ENCODE results near the gene VEZT. TPM values are rescaled to one million over a fixed set of nuclear protein-coding genes. Genes with fewer than 3 reads are reported as not detected.

The VEZT gene
- polyA plus RNA-seq, 1 donor from 2014 or later, result 219 TPM

DNA sequence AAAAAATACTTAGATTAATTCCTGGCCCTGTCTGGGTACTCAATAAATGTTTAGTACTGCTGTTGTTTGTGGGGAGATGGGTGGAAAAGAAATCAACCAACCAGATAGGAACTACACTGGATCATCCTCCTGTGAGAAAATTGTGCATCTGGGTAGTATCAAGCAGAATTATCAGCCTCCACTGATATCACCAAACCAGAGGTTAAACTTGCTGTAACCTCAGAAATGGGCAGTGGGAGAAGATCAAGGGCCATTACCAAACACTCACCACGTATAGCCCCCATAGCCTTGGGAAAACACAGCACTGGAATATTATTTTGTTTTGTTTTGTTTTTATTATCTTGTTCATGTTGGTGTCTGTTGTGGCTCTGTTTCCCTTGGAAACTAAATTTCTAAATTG is 19.7 kb downstream of the VEZT start:
- H3K9me3 ChIP-seq (ENCODE audit: low read length), result no peaks in the 10 kb centered on the region
- TF ChIP-seq POLR2AphosphoS5 (IDR thresholded peaks at IDR 0.05) (no peak), MXI1 (conservative IDR thresholded peaks at IDR 0.05; ENCODE audit: poor library complexity, severe bottlenecking) (no peak), EP300 (conservative IDR thresholded peaks at IDR 0.05; ENCODE audit: poor library complexity, severe bottlenecking) (no peak), EZH2 (IDR thresholded peaks at IDR 0.05; ENCODE audit: borderline replicate concordance, insufficient read depth, low read length, poor library complexity, severe bottlenecking) (no peak), SMC3 (conservative IDR thresholded peaks at IDR 0.05; ENCODE audit: poor library complexity) (no peak), TAF1 (IDR thresholded peaks at IDR 0.05; ENCODE audit: low read depth) (no peak), RAD21 (conservative IDR thresholded peaks at IDR 0.05) (no peak)
- TF ChIP-seq, protein P1, sequence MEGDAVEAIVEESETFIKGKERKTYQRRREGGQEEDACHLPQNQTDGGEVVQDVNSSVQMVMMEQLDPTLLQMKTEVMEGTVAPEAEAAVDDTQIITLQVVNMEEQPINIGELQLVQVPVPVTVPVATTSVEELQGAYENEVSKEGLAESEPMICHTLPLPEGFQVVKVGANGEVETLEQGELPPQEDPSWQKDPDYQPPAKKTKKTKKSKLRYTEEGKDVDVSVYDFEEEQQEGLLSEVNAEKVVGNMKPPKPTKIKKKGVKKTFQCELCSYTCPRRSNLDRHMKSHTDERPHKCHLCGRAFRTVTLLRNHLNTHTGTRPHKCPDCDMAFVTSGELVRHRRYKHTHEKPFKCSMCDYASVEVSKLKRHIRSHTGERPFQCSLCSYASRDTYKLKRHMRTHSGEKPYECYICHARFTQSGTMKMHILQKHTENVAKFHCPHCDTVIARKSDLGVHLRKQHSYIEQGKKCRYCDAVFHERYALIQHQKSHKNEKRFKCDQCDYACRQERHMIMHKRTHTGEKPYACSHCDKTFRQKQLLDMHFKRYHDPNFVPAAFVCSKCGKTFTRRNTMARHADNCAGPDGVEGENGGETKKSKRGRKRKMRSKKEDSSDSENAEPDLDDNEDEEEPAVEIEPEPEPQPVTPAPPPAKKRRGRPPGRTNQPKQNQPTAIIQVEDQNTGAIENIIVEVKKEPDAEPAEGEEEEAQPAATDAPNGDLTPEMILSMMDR (IDR thresholded peaks at IDR 0.05; ENCODE audit: poor library complexity, severe bottlenecking), result no peak
- TF ChIP-seq, protein P2, sequence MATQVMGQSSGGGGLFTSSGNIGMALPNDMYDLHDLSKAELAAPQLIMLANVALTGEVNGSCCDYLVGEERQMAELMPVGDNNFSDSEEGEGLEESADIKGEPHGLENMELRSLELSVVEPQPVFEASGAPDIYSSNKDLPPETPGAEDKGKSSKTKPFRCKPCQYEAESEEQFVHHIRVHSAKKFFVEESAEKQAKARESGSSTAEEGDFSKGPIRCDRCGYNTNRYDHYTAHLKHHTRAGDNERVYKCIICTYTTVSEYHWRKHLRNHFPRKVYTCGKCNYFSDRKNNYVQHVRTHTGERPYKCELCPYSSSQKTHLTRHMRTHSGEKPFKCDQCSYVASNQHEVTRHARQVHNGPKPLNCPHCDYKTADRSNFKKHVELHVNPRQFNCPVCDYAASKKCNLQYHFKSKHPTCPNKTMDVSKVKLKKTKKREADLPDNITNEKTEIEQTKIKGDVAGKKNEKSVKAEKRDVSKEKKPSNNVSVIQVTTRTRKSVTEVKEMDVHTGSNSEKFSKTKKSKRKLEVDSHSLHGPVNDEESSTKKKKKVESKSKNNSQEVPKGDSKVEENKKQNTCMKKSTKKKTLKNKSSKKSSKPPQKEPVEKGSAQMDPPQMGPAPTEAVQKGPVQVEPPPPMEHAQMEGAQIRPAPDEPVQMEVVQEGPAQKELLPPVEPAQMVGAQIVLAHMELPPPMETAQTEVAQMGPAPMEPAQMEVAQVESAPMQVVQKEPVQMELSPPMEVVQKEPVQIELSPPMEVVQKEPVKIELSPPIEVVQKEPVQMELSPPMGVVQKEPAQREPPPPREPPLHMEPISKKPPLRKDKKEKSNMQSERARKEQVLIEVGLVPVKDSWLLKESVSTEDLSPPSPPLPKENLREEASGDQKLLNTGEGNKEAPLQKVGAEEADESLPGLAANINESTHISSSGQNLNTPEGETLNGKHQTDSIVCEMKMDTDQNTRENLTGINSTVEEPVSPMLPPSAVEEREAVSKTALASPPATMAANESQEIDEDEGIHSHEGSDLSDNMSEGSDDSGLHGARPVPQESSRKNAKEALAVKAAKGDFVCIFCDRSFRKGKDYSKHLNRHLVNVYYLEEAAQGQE (IDR thresholded peaks at IDR 0.05; ENCODE audit: borderline replicate concordance), result no peak
- no peaks in the 10 kb centered on the region for H3K36me3 ChIP-seq (ENCODE audit: insufficient read depth, low read length)
- H3F3A ChIP-seq (ENCODE audit: insufficient read depth, low read length, poor library complexity, severe bottlenecking), result no peaks in the 10 kb centered on the region
- no peaks in the 10 kb centered on the region for H3K9me2 ChIP-seq (ENCODE audit: insufficient read depth, low read length)
- no peak overlapping the region for H3K4me2 ChIP-seq (ENCODE audit: low read length)
- no peak overlapping the region for H3K9ac ChIP-seq (ENCODE audit: low read length)
- no peaks in the 10 kb centered on the region for H3K27me3 ChIP-seq (ENCODE audit: insufficient read depth, low read depth, low read length)
- no peak overlapping the region for H3K27ac ChIP-seq (ENCODE audit: low read length)
- peaks cover 6% of the 10 kb centered on the region for H4K20me1 ChIP-seq (ENCODE audit: insufficient read depth)
- H3K79me2 ChIP-seq (replicated peaks; ENCODE audit: insufficient read depth, low read length), result peaks cover 77% of the 10 kb centered on the region
- no peak overlapping the region for H2AFZ ChIP-seq (ENCODE audit: low read depth, low read length)
- no peak overlapping the region for H3K4me3 ChIP-seq (ENCODE audit: low read length)

DNA sequence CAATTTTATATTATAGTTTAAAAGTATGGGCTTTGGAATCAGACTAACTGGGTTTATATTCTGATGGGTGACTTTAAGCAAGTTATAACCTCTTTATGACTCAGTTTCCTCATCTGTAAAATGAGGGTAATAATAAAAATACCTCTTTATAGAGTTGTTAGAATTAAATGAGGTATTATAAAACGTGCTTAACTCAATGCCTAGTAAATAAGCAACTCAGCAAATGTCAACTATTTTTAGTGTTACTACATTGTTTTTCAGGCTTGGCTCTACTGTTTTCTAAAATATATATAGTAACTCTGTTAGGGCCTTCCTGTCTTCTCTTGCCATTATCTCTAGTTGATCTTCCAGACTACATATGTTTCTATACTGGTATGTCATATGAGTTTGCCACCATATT is 20.5 kb downstream of the VEZT start:
- Histone ChIP-seq H3K9ac (ENCODE audit: low read length) (no peak overlapping the region), H3K9me2 (ENCODE audit: insufficient read depth, low read length) (no peaks in the 10 kb centered on the region), H3K79me2 (replicated peaks; ENCODE audit: insufficient read depth, low read length) (peaks cover 75% of the 10 kb centered on the region), H3K27me3 (ENCODE audit: insufficient read depth, low read depth, low read length) (no peaks in the 10 kb centered on the region), H3F3A (ENCODE audit: insufficient read depth, low read length, poor library complexity, severe bottlenecking) (no peaks in the 10 kb centered on the region), H3K36me3 (ENCODE audit: insufficient read depth, low read length) (no peaks in the 10 kb centered on the region), H3K4me2 (ENCODE audit: low read length) (no peak overlapping the region), H4K20me1 (ENCODE audit: insufficient read depth) (peaks cover 6% of the 10 kb centered on the region), H3K27ac (ENCODE audit: low read length) (no peak overlapping the region), H3K4me3 (ENCODE audit: low read length) (no peak overlapping the region), H3K9me3 (ENCODE audit: low read length) (no peaks in the 10 kb centered on the region), H2AFZ (ENCODE audit: low read depth, low read length) (no peak overlapping the region)
- no peak for TF ChIP-seq EP300 (conservative IDR thresholded peaks at IDR 0.05; ENCODE audit: poor library complexity, severe bottlenecking)
- TF ChIP-seq, protein P2 (IDR thresholded peaks at IDR 0.05; ENCODE audit: borderline replicate concordance), result no peak
- no peak for TF ChIP-seq EZH2 (IDR thresholded peaks at IDR 0.05; ENCODE audit: borderline replicate concordance, insufficient read depth, low read length, poor library complexity, severe bottlenecking)
- TF ChIP-seq POLR2AphosphoS5 (IDR thresholded peaks at IDR 0.05), result no peak
- TF ChIP-seq MXI1 (conservative IDR thresholded peaks at IDR 0.05; ENCODE audit: poor library complexity, severe bottlenecking), result no peak
- TF ChIP-seq RAD21 (conservative IDR thresholded peaks at IDR 0.05), result no peak
- no peak for TF ChIP-seq TAF1 (IDR thresholded peaks at IDR 0.05; ENCODE audit: low read depth)
- TF ChIP-seq SMC3 (conservative IDR thresholded peaks at IDR 0.05; ENCODE audit: poor library complexity), result no peak
- TF ChIP-seq, protein P1 (IDR thresholded peaks at IDR 0.05; ENCODE audit: poor library complexity, severe bottlenecking), result no peak
